TTC549 (cell line): ENCODE data around the gene SLC5A12.

Experiments
- FAIRE-seq: peaks from 2 replicates; lab custom pipeline; 2012; peaks lifted over from hg19 to GRCh38; lab: Jason Lieb, UNC

SLC5A12 gene

DNA sequence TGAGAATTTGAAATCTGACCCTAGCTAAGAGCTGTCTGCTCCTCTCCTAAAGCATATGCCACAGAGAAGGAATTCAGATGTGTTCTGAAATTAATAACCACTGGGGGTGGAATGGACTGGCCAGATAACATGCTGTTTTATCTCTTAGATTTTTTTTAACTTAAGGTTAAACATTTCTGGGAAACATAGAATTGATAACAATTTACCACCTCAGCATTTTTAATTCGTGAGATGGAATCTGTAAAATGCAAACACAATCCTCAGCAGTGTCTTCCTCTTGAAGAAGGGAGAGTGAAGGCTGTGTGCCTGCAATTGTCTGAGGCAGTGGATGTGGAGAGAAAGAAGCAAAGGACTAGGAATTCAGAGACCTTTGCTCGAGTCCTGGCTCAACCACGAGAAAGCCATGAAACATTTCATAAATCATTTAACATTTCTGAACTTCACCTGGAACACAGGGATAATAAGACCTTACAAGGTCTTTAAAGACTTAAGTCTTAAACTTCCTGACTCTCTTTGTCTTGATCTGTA is at the start of gene SLC5A12:
Gene SLC5A12 (minus strand): TSS at position 113 of the 528 bp plus-strand sequence. CDS start 346 bp downstream, outside the sequence.
- no peak for FAIRE-seq

DNA sequence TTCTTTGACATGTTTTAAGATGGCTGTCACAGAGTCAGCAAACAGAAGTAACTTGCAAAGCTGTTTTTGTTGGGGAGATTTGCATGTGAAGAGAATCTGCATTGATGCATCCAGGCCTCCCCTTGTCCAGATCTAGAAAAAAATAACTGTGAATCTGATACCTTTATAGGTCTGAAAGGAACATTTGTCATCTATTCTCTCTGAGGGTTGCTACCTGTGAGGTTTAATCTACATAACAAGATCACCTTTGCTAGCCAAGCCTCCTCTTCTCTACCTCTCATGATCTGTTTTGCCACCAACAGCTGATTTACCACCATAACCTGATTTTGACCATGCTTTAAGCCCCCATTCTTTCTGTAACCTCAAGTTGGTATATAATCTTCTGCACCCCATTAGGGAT is 47.2 kb upstream of the SLC5A12 start:
- no peak for FAIRE-seq

GRCh38 chr11:26767060-26767459 is 45.2 kb upstream of the SLC5A12 start:
- FAIRE-seq, result no peak

DNA sequence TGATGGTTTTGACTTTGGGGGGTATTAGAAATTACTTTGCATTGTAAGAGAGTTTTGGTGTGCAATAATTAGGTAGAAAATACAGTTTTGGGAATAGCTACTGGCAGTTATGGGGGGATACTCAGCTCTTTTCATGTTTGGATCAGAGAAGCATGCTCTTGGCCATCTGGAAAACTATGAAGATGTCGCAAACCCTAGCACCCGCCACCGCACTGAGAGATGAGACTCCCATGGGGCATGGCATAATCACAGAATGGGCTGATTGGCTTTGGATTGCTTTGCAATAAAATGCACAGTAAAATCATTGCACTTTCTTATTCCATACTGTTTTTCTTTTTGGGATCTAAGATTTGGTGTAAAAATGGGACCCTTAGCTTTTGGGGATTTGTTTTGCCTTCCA is 43.5 kb upstream of the SLC5A12 start:
- FAIRE-seq, result no peak

- FAIRE-seq, result no peak
These were observed 43.0 kb upstream of the SLC5A12 start for GRCh38 chr11:26764825-26765224.

DNA sequence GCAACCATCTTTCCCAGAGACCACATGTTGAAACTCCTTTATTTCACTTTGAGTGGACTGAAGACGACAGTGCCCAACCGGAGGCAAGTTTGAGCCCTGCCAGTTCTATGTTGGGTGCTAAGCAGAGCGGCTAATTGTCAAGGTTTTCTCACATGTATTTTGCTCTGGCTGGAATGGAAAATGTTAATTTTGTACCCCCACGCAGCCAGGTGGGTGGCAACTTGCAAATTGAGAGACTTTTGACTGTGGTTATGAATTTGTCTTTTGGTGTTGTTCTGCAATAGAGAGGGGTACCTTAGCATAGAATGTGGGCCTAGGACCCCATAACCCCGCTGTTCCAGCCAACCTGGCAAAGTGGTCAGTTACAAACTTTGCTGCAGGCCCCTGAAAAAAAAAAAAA is 42.5 kb upstream of the SLC5A12 start:
- no peak for FAIRE-seq

GRCh38 chr11:26762089-26762488 is 40.2 kb upstream of the SLC5A12 start:
- FAIRE-seq, result no peak

- FAIRE-seq, result no peak
These were observed 39.5 kb upstream of the SLC5A12 start for GRCh38 chr11:26761361-26761809.

- no peak for FAIRE-seq
These were observed 36.1 kb upstream of the SLC5A12 start for GRCh38 chr11:26757995-26758394.

DNA sequence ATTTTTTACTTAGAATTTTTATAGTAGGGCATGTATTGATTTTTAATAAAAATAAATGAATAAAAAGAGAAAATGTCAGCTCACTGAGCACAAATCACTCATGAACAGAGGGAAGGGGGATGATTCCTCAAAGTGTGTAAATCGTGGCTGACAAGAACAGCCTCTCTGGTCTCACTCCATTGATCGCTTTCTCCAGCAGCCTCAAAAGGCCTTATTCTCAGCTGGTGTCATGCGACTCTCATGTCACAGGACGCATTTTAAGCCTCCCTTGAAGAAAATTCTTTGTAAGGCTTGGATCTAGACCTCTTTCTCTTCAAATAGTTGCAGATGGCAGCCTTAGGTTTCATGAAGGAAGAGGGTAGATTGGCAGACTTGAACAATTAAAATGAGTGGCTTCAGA is 33.9 kb upstream of the SLC5A12 start:
- FAIRE-seq, result no peak

DNA sequence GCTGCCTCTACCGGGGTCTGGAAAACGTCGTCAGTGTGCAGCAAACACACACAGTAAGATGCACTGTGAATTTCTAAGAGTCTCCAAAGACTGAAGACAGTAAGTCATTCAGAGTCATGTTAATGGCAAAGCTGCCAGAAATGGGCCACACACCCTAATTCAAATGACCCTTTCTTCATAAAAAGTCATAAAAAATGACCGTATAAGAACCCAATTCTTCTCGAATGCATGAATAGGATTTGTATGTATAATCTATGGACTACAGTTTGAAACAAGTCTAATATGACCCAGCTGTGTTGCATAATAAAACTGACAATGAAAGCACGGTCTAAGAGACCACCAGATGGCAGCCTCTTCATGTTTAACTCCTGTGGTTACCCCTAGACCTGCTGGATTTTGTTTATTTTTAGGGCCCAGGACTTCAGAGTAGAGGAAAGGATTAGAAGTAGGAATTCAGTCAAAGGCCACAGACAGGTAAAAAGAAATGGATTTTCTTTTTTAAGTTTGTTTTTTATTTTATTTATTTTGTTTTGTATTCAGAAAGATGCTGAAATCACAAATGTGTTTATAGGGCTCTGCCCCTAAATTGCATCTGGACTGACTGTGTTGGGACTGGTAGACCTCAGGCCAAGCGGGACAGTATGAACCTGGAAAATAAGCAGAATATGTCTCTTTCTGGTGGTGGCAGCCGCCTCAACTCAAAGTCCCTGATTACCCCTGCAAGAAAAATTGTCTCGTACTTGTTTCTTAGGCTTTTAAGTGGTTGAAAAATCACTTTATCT is 32.1 kb upstream of the SLC5A12 start:
- FAIRE-seq, result no peak

DNA sequence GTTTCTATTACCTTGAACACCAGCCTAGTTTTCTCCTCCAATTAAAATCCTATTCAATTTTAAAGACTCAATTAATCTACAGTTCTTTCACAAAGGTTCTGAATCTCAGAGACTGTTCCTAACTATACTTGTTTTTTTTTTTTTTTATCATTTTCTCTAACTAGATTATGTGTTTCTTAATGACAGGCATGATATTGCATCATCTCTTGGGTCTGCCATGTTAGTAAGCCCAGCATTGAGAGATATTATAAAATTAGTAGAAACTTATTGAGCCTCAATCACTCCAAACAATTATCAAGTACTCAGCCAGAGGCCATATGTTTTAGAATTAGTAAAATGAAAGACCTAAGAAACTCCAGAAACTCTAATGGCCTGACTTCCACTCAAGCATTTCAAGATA is 28.1 kb upstream of the SLC5A12 start:
- FAIRE-seq, result no peak

DNA sequence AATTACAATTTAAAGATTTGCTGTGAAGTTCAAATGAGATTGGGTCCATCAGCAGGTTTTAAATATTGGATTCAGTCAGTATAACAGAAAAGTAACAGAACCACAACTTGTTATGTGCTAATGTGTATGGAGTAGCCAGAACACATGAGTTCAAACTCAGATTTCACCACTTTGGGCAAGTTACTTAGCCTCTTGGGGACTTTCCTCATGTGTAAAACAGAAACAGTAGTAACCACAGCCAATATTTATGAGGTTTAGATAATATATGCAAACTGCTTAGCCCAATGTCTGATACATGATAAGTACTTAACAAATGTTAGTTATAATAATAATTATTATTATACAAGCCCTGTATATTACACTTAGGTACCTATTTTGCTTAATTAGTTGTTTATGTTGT is 21.8 kb upstream of the SLC5A12 start:
- no peak for FAIRE-seq

GRCh38 chr11:26742966-26743365 is 21.1 kb upstream of the SLC5A12 start:
- no peak for FAIRE-seq

GRCh38 chr11:26741036-26741435 is 19.2 kb upstream of the SLC5A12 start:
- no peak for FAIRE-seq

- FAIRE-seq, result no peak
These were observed 17.7 kb upstream of the SLC5A12 start for GRCh38 chr11:26739366-26740073.

DNA sequence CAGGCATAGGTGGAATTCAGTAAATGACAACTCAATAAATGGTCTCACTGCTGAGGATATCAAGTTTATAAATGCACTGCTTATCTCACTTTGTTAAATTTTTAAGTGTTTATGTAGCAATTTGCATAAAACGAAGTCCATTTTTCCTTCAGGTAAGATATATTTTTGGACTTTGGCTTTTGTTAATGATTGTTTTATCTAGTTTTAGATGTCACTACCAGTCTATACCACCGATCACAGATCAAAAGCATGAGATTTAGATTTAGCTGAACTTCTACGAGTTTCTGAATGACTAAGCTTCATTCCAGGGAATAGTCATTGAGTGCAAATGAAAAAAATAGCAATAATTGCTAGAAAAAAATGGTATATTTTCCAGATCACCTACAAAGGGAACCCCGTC is 12.8 kb upstream of the SLC5A12 start:
- no peak for FAIRE-seq

- no peak for FAIRE-seq
These were observed 9.2 kb upstream of the SLC5A12 start for GRCh38 chr11:26731084-26731456.

- no peak for FAIRE-seq
These were observed 8.7 kb upstream of the SLC5A12 start for GRCh38 chr11:26730414-26731083.

DNA sequence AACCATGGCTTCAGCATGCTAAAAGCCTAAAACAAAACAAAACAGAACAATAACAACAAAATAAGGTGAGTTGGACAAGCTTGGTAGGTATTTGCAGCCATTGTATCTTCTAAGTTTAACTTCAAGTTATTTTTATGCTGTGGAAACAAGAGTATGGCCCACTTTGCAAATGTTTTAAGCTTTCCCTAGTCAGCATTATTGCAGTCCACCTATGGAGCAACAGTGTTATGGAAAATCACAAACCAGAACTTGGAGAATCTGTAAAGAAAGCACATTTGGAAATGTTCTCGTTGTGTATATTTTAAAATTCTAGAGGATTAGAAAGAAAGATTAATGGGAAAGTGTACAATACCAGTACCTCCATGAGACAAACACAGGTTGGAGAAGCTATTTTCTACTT is 7.4 kb upstream of the SLC5A12 start:
- FAIRE-seq, result no peak

DNA sequence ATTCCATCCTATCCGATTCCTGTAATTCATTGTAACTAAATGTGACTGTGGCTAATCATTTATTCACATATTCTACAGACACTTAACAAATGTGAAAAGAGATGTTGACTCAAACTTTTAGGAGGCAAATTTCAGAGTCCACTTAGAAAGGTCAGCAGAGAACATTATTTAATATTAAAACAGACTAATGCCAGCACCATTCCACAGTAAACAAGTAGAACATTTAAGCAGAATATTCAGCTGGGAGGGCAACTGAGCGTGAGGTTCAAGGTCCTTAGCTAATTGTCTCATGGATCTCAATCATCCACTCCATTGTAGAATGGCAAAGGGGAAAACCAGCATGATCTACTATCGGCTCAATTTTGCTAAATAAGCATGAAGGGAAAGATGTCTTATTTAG is 5.1 kb upstream of the SLC5A12 start:
- FAIRE-seq, result no peak

DNA sequence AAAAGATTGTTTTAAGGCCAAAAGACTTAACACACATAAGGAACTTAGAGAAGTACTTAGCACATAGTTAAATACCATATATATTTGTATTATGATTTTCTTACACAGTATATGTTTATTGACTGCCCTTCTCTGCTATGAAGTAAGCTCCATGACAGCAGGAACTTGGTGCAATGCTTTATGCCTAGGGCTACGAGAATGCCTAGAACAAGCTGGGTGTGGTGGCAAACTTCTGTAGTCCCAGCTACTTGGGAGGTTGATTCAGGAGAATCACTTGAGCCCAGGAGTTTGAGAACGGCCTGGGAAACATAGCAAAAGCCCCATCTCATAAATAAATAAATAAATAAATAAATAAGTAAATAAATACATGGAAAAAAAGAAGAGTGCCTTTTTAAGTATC is 1.9 kb downstream of the SLC5A12 start:
- FAIRE-seq, result no peak
